ENCODE data around the gene GRPR.
"Not testable (repeated sequence)": the region's sequence is repeated elsewhere in the genome, so short reads cannot be mapped to it uniquely, and the experiment has no call there.

Gene GRPR

DNA sequence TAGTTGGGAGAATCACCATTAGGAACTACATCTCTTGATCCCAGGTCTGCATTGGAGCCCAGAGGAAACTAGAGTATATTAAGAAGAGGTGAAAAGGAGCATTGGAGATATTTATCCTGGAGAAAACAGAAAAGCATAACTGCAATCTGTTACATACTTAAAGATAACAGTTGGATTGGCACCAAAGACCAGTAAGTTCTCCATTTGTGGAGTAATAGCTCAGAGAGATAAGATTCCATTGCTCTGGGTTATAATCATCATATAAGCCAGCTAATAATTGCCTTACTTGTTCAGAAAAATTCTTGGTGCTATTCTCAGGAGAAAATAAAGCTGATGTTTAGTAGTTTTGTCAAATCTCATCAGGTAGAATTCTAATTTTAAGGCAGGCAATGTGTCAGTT lies 20.6 kb downstream of the GRPR start:
- Histone ChIP-seq H3K79me1 (replicated peaks; ENCODE audit: low read length, poor library complexity, severe bottlenecking) (no peaks in the 10 kb centered on the region), H3K27me3 (ENCODE audit: control insufficient read depth in 1 of 2, insufficient read depth in 1 of 2, low read length in 2 of 2) (peaks cover 0 to 12% of the 10 kb centered on the region in 2 experiments), H2AFZ (ENCODE audit: low read depth, low read length) (no peak overlapping the region), H3K23ac (ENCODE audit: low read length in 2 of 2) (no peak overlapping the region), H2BK120ac (ENCODE audit: low read depth, low read length) (no peak overlapping the region), H3K9me3 (ENCODE audit: control insufficient read depth, low read length) (no peaks in the 10 kb centered on the region), H2BK15ac (ENCODE audit: low read depth, poor library complexity, severe bottlenecking) (no peak overlapping the region), H3K4me2 (ENCODE audit: low read length, poor library complexity, severe bottlenecking) (no peak overlapping the region), H3K4ac (ENCODE audit: low read depth in 1 of 2, low read length in 2 of 2) (no peak overlapping the region), H3K36me3 (ENCODE audit: control insufficient read depth in 1 of 2, insufficient read depth in 2 of 2, low read depth in 1 of 2, low read length in 2 of 2) (no peaks in the 10 kb centered on the region), H3K4me3 (ENCODE audit: insufficient read depth in 1 of 2, low read depth in 1 of 2, low read length in 2 of 2) (no peak overlapping the region), H3K9ac (ENCODE audit: low read length) (no peak overlapping the region), H4K8ac (ENCODE audit: low read length) (no peak overlapping the region), H2BK12ac (ENCODE audit: low read length in 2 of 2) (no peak overlapping the region), H3K14ac (ENCODE audit: low read length in 2 of 2) (no peak overlapping the region), H3K27ac (ENCODE audit: low read length, poor library complexity, severe bottlenecking) (no peak overlapping the region), H4K91ac (ENCODE audit: low read length) (no peak overlapping the region), H2BK5ac (ENCODE audit: low read depth, low read length, poor library complexity, severe bottlenecking) (no peak overlapping the region), H2AK5ac (ENCODE audit: low read length, severe bottlenecking) (no peak overlapping the region), H3K18ac (ENCODE audit: low read depth in 1 of 2, low read length in 2 of 2) (no peak overlapping the region), H3K4me1 (ENCODE audit: control insufficient read depth, insufficient read depth, low read depth, low read length) (no peaks in the 10 kb centered on the region)
- DNase-seq = no peak

- Histone ChIP-seq H3K4me3 (ENCODE audit: insufficient read depth in 1 of 2, low read depth in 1 of 2, low read length in 2 of 2) (no peak overlapping the region), H2AFZ (ENCODE audit: low read depth, low read length) (no peak overlapping the region), H2AK5ac (ENCODE audit: low read length, severe bottlenecking) (no peak overlapping the region), H3K4me2 (ENCODE audit: low read length, poor library complexity, severe bottlenecking) (no peak overlapping the region), H2BK5ac (ENCODE audit: low read depth, low read length, poor library complexity, severe bottlenecking) (no peak overlapping the region), H3K27me3 (ENCODE audit: control insufficient read depth in 1 of 2, insufficient read depth in 1 of 2, low read length in 2 of 2) (peaks cover 0 to 12% of the 10 kb centered on the region in 2 experiments), H3K4me1 (ENCODE audit: control insufficient read depth, insufficient read depth, low read depth, low read length) (no peaks in the 10 kb centered on the region), H3K23ac (ENCODE audit: low read length in 2 of 2) (no peak overlapping the region), H2BK12ac (ENCODE audit: low read length in 2 of 2) (no peak overlapping the region), H3K9ac (ENCODE audit: low read length) (no peak overlapping the region), H2BK120ac (ENCODE audit: low read depth, low read length) (no peak overlapping the region), H3K79me1 (replicated peaks; ENCODE audit: low read length, poor library complexity, severe bottlenecking) (no peaks in the 10 kb centered on the region), H3K4ac (ENCODE audit: low read depth in 1 of 2, low read length in 2 of 2) (no peak overlapping the region), H4K8ac (ENCODE audit: low read length) (no peak overlapping the region), H3K14ac (ENCODE audit: low read length in 2 of 2) (no peak overlapping the region), H3K36me3 (ENCODE audit: control insufficient read depth in 1 of 2, insufficient read depth in 2 of 2, low read depth in 1 of 2, low read length in 2 of 2) (no peaks in the 10 kb centered on the region), H4K91ac (ENCODE audit: low read length) (no peak overlapping the region), H2BK15ac (ENCODE audit: low read depth, poor library complexity, severe bottlenecking) (no peak overlapping the region), H3K18ac (ENCODE audit: low read depth in 1 of 2, low read length in 2 of 2) (no peak overlapping the region), H3K27ac (ENCODE audit: low read length, poor library complexity, severe bottlenecking) (no peak overlapping the region), H3K9me3 (ENCODE audit: control insufficient read depth, low read length) (no peaks in the 10 kb centered on the region)
- no peak for DNase-seq
- no CpG with 5 or more reads among the region's 2 CpGs for WGBS
Observed at GRCh38 chrX:16144420-16144819, 21.1 kb downstream of the GRPR start.

DNA sequence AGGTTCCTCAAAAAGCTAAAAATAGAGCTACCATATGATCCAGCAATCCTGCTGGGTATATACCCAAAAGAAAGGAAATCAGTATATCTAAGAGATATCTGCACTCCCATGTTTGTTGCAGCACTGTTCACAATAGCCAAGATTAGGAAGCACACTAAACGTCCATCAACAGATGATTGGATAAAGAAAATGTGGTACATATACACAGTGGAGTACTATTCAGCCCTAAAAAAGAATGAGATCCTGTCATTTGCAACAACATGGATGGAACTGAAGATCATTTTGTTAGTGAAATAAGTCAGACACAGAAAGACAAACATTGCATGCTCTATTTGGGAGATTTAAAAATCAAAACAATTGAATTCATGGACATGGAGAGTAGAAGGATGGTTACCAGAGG lies 21.7 kb downstream of the GRPR start:
- H3K27me3 ChIP-seq (ENCODE audit: control insufficient read depth in 1 of 2, insufficient read depth in 1 of 2, low read length in 2 of 2) = peaks cover 0 to 12% of the 10 kb centered on the region in 2 experiments
- H2BK15ac ChIP-seq (ENCODE audit: low read depth, poor library complexity, severe bottlenecking); H3K27ac ChIP-seq (ENCODE audit: low read length, poor library complexity, severe bottlenecking); H4K91ac ChIP-seq (ENCODE audit: low read length); H3K14ac ChIP-seq (ENCODE audit: low read length in 2 of 2); H3K79me1 ChIP-seq (replicated peaks; ENCODE audit: low read length, poor library complexity, severe bottlenecking); H2AK5ac ChIP-seq (ENCODE audit: low read length, severe bottlenecking); DNase-seq; H3K36me3 ChIP-seq (ENCODE audit: control insufficient read depth in 1 of 2, insufficient read depth in 2 of 2, low read depth in 1 of 2, low read length in 2 of 2); H3K9ac ChIP-seq (ENCODE audit: low read length); H4K8ac ChIP-seq (ENCODE audit: low read length); H3K4me1 ChIP-seq (ENCODE audit: control insufficient read depth, insufficient read depth, low read depth, low read length); H2BK120ac ChIP-seq (ENCODE audit: low read depth, low read length); H2BK12ac ChIP-seq (ENCODE audit: low read length in 2 of 2); H3K9me3 ChIP-seq (ENCODE audit: control insufficient read depth, low read length); H3K23ac ChIP-seq (ENCODE audit: low read length in 2 of 2); H3K4me2 ChIP-seq (ENCODE audit: low read length, poor library complexity, severe bottlenecking); H2BK5ac ChIP-seq (ENCODE audit: low read depth, low read length, poor library complexity, severe bottlenecking); H2AFZ ChIP-seq (ENCODE audit: low read depth, low read length); H3K4me3 ChIP-seq (ENCODE audit: insufficient read depth in 1 of 2, low read depth in 1 of 2, low read length in 2 of 2); H3K18ac ChIP-seq (ENCODE audit: low read depth in 1 of 2, low read length in 2 of 2); H3K4ac ChIP-seq (ENCODE audit: low read depth in 1 of 2, low read length in 2 of 2): not testable (repeated sequence)
- no CpG with 5 or more reads among the region's 1 CpG for WGBS

DNA sequence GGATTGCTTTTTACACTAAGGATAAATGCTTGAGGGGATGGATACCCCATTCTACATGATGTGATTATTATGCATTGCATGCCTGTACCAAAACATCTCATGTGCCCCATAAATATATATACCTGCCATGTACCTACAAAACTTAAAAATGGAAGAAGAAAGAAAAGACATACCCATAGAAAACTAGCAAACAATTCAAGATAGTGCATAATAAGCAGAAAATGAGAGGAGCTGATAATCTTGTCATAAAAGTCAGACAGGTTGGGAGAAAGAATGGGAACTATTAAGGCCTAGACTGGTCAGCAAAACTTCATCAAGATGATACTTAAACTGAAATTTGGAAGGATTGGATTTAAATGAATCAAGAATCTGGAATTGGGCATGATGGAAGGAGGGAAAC lies 22.3 kb downstream of the GRPR start:
- no peak overlapping the region for H3K23ac ChIP-seq (ENCODE audit: low read length in 2 of 2)
- no peaks in the 10 kb centered on the region for H3K9me3 ChIP-seq (ENCODE audit: control insufficient read depth, low read length)
- no peak overlapping the region for H2AK5ac ChIP-seq (ENCODE audit: low read length, severe bottlenecking)
- no peak overlapping the region for H3K4me3 ChIP-seq (ENCODE audit: insufficient read depth in 1 of 2, low read depth in 1 of 2, low read length in 2 of 2)
- H3K4me2 ChIP-seq (ENCODE audit: low read length, poor library complexity, severe bottlenecking) = no peak overlapping the region
- H3K27ac ChIP-seq (ENCODE audit: low read length, poor library complexity, severe bottlenecking) = no peak overlapping the region
- no peak overlapping the region for H4K91ac ChIP-seq (ENCODE audit: low read length)
- H3K79me1 ChIP-seq (replicated peaks; ENCODE audit: low read length, poor library complexity, severe bottlenecking) = no peaks in the 10 kb centered on the region
- H3K18ac ChIP-seq (ENCODE audit: low read depth in 1 of 2, low read length in 2 of 2) = no peak overlapping the region
- peaks cover 0 to 9% of the 10 kb centered on the region in 2 experiments for H3K27me3 ChIP-seq (ENCODE audit: control insufficient read depth in 1 of 2, insufficient read depth in 1 of 2, low read length in 2 of 2)
- H3K14ac ChIP-seq (ENCODE audit: low read length in 2 of 2) = no peak overlapping the region
- H3K36me3 ChIP-seq (ENCODE audit: control insufficient read depth in 1 of 2, insufficient read depth in 2 of 2, low read depth in 1 of 2, low read length in 2 of 2) = no peaks in the 10 kb centered on the region
- H2BK12ac ChIP-seq (ENCODE audit: low read length in 2 of 2) = no peak overlapping the region
- no peak overlapping the region for H2BK120ac ChIP-seq (ENCODE audit: low read depth, low read length)
- no peak overlapping the region for H3K4ac ChIP-seq (ENCODE audit: low read depth in 1 of 2, low read length in 2 of 2)
- no peak overlapping the region for H4K8ac ChIP-seq (ENCODE audit: low read length)
- H2AFZ ChIP-seq (ENCODE audit: low read depth, low read length) = no peak overlapping the region
- no peaks in the 10 kb centered on the region for H3K4me1 ChIP-seq (ENCODE audit: control insufficient read depth, insufficient read depth, low read depth, low read length)
- no peak overlapping the region for H2BK5ac ChIP-seq (ENCODE audit: low read depth, low read length, poor library complexity, severe bottlenecking)
- H3K9ac ChIP-seq (ENCODE audit: low read length) = no peak overlapping the region
- H2BK15ac ChIP-seq (ENCODE audit: low read depth, poor library complexity, severe bottlenecking) = no peak overlapping the region
- no peak for DNase-seq
